HG03064 (cell line): ENCODE results near the gene SLC35B2.
A peak's percentile ranks its signal among the peaks of the same experiment; 100 is the strongest.

Experiments
- ATAC-seq: cut with Tn5 transposase; IDR thresholded peaks from one replicate; pipeline ENCODE4 v1.9.1; 2021; ENCODE audit warnings: low read depth; ENCODE audit not compliant: unreplicated experiment

SLC35B2 gene

DNA sequence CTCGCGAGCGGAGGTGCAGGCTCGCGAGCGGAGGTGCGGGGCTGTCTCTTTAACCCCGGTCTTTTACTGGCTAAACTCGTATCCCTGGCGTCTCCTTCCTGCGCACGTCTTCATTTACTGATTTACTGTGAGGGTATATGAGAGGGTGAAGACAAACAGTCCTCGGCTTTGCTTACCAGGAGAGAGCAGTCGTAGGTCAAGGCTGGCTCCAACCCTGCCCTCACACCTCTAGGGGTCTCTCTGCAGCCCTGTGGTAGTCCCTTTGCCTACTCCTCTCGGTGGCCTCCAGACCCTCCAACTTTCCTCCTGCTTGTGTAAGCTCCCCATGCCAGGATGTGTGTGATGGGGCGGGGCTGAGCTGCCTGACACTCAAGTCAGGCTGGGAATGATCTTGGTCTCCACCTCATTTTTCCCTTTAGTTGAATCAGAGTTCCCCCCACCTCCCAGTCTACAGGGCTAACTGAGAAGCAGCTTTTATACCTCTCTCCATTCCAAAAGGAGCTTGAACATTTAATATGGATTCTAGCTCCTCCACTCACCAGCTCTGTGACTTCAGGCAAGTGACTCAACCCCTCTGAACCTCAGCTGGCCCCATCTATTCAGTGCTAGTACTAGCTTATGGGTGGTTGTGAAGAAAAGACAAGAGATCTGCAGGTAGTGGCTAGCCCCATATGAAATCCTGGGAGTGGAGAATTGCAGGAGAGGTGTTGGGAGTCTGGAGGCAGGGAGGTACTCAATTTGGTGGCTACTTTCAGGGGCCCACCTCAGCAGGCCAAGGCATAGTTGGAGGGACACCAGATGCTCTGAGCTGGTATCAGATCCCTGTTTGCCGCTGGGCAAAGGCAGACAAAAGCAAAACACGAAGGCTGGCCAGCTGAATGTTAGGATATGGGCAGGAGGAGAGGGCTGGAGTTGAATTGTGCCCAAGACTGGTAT is 33.0 kb downstream of the SLC35B2 start:
- ATAC-seq, result peak; percentile 17

DNA sequence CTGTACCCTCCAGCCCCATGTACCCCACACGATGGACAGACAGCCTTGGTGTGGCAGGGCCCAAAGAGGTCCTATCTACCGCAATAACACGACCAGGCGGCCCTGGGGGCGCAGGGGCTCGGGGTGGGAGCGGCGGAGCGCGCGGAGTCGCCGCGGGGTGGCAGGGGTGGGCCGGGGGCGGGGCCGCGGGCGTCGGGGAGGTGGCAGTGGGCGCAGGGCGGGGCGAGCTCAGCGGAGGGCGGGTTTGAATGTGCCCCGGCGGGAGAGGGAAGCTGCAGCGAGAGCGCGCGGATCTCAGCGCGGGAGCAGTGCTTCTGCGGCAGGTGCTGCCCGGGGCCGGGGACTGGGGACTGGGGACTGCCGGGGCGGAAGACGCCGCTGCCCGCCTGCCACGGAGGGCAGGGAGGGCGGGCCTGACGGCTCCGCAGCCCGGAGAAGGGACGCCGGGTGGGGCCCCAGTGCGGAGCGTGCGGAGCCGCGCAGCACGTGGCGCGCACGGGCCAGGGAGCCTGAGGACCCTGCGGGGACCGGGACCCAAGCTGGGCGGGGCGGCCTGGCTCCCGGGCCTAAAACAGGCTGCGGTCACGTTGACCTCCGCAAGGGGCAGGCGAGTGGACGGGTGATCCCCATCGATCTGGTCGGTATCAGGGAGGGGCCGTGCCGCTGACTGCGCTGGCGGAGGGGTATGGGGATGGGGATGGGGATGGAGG is 33.9 kb downstream of the SLC35B2 start, which contains the start of gene SLC29A1:
Gene SLC29A1, plus strand, starts transcription at position 277 of the 710 bp plus-strand sequence. CDS start 3,719 bp downstream, outside the sequence.
- peak; percentile 44 for ATAC-seq

DNA sequence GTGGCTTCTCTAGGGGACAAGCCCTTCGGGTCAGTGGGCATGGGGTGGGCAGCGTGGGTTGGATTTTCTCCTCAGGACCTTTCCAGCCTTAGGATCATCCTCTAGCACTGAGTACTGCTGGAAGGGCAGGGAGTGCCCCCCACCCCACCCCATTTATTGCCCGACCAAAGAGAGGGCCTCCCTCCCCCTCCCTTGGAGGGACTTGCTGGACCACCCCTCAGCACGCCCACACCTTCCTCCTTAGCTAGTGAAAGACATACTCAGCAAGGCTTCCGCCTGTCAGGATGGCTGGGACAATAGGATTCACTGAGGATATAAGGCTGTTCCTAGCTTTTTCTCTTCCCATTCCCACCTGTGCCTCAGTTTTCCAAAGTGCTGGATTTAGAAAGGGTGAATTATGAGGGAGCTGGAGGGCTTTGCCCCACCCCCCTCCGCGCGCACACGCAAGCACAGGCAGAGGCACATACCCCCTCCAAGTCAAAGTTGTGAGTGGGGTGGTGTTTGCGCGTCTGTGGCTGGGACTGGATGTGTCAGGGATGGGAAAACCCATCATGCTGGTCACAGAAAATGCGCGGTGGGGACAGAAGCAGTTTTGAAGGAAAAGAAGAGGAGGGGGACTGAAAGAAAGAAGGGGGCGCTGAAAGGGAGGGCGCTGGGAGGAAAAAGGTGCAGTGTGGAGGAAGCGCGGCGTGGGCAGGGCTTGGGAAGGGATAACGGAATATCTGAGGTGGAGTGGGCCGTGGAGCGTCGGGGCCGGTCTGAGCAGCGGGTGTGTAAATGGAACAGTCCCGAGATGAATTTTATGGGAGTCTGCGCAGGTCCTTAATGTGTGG is 34.6 kb downstream of the SLC35B2 start:
- no peak for ATAC-seq

DNA sequence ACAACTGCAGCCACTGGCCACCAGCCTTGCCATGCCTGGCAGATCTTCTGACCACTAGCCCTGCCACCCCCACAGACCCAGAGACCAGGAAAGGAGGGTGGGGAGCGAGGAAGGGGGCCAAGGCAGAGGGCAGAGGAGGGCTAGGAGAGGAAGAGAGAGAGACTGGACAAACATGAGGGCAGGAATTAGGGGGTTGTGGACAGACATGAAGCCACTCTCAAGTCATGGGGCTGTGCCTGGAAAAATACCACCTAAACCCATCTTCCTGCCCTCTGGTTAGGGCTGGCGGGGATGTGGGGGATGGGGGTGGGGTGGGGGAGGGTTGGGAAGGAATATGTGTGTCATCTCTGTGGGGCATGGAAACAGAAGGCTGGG is 35.4 kb downstream of the SLC35B2 start:
- no peak for ATAC-seq

DNA sequence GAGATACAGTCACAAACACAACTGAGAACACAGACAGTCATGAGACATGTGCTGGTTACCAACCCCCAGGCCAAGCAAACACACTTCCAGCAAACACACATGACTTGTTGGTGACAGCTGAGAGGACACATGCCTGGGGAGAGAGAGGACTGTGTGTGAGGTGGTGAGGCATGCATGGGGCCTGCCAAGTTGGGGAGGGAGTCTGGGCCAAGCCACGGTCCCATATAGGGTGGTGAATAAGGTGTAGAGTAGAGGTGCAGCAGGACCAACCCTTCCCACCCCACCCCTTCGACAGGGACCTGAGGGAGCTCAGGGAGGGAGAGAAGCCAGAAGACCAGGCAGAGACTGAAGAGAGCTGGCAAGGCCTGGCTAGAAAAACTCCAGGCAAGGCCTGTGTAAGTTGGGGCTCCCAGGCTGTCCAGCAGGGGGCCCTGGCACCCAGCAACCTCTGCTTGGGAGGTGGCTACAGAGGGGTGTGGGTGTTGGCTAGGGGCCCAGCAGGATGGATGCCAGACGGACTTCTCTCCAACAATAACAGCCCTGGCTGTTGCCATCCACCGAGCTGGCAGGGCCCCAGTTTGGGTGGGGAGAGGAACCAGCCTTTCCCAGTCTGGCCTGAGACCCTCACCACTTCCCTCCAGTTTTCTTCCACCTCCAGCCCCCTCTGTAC is 35.9 kb downstream of the SLC35B2 start:
- no peak for ATAC-seq

DNA sequence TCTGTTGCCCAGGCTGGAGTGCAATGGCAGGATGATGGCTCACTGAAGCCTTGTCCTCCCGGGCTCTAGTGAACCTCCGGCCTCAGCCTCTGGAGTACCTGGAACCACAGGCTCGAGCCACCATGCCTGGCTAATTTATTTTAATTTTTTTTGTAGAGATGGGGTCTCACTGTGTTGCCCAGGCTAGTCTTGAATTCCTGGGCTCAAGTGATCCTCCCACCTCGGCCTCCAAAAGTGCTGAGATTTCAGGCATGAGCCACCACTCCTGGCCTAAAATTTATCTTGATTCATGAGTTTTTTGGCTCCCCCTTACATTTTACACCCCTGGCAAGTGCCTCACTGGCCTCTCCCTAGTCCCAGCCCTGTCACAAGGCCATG is 36.4 kb downstream of the SLC35B2 start:
- no peak for ATAC-seq

DNA sequence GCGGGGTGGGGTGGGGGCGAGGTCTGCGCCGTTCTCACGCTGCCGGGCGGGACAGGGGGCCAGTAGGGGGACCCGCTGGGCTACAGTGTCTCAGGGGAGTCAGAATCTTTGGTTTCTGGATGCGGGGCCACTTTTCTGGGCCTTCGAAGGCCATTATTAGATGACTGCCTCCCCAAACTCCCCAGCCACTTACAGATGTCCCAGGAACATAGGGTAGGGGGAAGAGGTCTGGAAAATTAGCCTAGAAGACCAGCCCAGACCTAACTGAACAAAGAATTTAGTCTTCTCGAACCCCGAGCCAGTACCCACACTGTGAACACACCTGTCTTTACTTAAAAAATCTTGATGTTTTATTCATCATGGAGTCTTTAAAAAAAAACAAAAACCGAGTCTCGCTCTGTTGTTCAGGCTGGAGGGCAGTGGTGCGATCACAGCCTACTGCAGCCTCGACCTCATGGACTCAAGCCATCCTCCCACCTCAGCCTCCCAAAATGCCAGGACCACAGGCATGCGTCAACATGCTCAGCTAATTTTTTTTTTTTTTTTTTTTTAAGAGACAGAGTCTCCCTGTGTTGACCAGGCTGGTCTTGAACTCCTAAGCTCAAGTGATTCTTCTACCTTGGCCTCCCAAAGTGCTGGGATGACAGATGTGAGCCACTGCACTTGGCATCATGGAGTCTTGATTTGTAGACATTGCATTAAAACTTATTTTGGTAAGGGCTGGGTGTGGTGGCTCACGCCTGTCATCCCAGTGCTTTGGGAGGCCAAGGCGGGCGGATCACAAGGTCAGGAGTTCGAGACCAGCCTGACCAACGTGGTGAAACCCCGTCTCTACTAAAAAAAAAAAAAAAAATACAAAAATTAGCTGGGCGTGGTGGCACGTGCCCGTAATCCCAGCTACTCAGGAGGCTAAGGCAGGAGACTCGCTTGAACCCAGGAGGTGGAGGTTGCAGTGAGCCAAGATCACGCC is 37.2 kb downstream of the SLC35B2 start:
- ATAC-seq, result no peak

DNA sequence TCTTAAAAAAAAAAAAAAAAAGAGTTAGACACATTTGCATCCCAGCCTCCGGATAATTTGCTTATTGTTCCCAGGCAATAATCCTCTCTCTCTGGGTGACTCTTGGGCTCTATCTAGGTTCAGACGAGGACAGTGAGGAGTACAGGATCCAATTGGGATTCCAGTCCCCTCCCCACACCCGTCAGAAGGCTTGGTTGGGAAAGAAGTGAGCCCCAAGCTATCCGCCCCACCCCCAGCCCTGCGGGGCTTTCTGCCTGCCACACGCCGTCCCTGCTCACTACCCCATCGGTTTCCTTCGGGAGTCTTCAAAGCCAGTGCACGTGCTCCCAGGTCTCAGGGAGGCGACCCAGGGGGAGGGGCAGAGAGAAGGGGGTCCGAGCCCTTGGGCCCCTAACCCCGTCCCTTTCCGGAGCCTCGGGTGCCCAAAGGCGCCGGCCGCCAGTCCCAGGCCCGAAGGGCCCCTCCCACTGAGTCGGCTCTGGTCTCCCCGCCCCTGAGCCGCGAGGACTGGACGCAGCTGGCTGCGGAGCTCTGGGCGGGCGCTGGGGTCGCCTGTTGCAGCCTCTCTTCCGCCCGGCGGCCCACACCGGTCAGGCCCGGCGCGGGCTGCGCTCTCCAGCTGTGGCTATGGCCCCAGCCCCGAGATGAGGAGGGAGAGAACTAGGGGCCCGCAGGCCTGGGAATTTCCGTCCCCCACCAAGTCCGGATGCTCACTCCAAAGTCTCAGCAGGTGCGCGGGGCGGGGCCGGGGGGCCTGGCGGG is 38.1 kb downstream of the SLC35B2 start:
- ATAC-seq, result peak; percentile 48

DNA sequence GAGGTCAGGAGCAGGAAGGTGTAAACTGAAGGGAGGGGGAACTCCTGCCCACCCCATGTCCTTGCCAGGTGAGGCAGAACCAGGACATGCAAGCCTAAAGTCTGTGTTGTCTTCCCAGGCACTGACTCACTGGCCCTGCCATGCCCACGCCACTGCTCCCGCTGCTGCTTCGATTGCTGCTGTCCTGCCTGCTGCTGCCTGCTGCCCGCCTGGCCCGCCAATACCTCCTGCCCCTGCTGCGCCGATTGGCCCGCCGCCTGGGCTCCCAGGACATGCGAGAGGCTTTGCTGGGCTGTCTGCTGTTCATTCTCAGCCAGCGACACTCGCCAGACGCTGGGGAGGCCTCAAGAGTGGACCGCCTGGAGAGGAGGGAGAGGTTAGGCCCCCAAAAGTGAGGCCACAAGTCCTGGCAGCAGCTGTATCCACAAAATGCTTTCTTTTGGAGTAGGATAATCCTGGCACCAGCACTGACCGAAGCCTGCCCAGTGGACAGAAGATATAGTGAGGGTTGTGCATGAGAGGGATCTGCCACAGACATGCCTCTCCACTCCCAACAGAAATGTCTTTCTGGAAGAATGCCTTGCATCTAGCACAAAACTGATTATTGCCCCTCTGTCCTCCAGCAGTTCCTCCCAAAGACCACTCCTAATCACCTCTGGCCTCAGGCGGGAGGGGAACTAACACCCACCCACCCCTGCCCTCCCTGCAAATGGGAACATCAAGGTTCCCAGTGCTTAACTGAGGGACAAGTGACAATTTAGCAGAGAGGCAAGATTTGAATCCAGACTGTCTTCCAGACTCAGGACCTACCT is 39.8 kb downstream of the SLC35B2 start:
- ATAC-seq, result no peak

DNA sequence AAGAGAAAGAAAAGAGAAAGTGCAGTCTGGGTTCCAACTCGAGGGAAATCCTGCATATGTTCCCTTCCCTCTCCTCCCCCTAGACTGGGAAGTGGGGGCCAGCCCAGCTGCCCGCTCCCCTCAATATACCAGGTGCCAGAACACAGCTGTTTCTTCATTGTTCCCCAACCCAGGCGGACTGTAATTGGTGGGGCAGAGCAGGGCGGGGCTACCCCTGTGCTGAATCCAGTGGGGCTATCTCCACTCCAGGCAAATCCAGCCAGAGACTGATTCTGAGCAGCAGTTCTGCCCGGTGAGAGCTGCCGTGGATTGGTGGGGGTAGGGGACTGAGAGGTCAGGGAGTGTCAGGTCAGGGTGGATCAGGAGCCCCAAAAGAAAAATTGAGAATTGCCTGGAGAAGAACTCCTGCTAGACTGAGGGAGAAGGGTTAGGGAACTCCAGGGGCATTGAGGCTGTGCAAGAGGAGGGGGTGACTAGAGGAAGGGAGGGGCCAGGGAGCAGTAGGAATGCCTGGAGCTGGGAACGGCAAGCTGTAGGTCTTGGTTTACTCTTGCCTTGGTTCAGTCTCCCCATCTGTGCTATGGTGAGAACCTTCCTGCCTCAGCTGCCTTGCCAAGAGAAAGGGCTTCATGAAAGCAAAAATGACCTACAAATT is 40.5 kb downstream of the SLC35B2 start, which contains the start of gene MYMX:
Gene MYMX, plus strand, starts transcription at position 250 of the 655 bp plus-strand sequence. CDS start 546 bp downstream, outside the sequence.
- no peak for ATAC-seq

DNA sequence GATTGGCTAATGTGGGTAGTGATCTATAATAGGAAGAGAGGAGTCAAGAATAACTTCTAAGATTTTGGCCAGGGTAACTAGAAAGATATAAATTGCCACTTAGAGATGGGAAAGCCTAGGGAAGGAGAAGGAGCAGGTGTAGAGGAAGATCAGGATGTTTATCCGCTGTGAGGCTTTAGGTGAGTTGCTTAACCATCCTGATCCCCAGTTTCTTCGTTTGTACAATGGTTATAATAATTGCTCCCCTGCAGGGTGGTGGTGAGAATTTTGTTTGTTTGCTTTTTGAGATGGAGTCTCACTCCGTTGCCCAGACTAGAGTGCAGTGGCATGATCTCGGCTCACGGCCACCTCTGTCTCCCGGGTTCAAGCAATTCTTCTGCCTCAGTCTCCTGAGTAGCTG is 43.0 kb downstream of the SLC35B2 start:
- no peak for ATAC-seq

DNA sequence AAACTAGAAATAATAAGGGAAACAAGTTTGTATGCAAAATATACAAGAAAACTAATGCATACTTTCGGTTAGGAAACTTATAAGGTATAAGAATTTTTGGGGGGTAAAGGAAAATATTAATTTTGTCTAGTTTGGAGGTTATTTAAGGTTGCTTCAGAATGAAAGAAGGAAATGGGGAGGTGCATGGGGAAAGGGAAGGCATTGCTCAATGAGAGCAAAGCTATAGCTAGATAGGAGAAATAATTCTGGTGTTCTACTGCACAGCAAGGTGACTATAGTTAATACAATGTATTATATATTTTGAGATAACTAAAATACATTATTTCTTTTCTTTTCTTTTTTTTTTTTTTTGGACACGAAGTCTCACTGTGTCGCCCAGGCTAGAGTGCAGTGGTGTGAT is 46.0 kb downstream of the SLC35B2 start:
- ATAC-seq, result no peak

DNA sequence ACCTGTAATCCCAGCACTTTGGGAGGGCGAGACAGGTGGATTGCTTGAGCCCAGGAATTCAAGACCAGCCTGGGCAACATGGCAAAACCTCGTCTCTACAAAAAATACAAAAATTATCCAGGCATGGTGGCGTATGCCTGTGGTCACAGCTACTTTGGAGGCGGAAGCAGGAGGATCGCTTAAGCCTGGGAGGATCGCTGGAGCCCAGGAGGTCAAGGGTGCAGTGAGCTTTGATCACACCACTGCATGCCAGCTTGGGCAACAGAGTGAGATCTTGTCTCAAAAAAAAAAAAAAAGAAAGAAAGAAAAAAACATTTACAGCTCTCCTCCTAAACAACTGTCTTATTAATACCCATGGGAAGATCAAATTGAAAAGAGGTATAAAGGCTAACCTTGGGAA is 49.4 kb downstream of the SLC35B2 start:
- no peak for ATAC-seq
